GM23248 (cell line): ENCODE results near the gene GTPBP4.

Source experiments
- EZH2 ChIP-seq: fragments of 200-600 bp; sonication (generic); IDR thresholded peaks from 2 replicates; pipeline ENCODE4 v1.6.1; 2018; ENCODE audit warnings: antibody characterized with exemption, mild to moderate bottlenecking; ENCODE audit not compliant: insufficient read depth, poor library complexity, severe bottlenecking
- EZH2phosphoT487 ChIP-seq: fragments of 200-600 bp; sonication (generic); IDR thresholded peaks from 2 replicates; pipeline ENCODE4 v1.6.1; 2018; ENCODE audit warnings: antibody characterized with exemption, moderate library complexity, mild to moderate bottlenecking, low read depth; ENCODE audit not compliant: insufficient read depth

DNA sequence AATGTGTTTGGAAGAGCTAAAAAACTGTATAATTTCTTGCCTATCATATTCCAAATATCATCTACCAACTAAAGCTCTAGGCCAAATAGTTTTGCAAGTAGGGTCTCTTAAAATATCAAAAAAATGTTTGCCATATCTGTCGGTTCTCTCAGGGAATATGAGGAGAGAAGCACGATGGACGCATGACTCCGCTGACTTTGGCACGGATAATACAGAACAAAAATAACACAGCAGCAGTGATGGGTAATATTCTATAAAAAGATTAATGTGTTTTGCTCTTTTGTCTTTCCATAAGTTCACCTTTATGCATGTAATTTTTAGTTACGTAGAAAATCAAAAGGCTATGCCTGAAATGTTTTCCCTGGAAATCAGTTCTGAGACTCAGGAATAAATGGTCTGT lies 38.3 kb downstream of the GTPBP4 start:
- TF ChIP-seq EZH2 (no peak), EZH2phosphoT487 (no peak)
